Pericardium fibroblast (primary cell): ENCODE results near the gene HYCC1. TPM values are rescaled to one million over a fixed set of nuclear protein-coding genes. Genes with fewer than 3 reads are reported as not detected.

Experiments used
- total RNA-seq: library from RNA; depleted of rRNA; stranded (reverse); fragments of >200 nt; gene quantifications from 2 replicates; pipeline ENCODE4 v1.2.3, GENCODE V29; 2015

The HYCC1 gene
- total RNA-seq, result 21.4 and 72.2 TPM in 2 replicates

DNA sequence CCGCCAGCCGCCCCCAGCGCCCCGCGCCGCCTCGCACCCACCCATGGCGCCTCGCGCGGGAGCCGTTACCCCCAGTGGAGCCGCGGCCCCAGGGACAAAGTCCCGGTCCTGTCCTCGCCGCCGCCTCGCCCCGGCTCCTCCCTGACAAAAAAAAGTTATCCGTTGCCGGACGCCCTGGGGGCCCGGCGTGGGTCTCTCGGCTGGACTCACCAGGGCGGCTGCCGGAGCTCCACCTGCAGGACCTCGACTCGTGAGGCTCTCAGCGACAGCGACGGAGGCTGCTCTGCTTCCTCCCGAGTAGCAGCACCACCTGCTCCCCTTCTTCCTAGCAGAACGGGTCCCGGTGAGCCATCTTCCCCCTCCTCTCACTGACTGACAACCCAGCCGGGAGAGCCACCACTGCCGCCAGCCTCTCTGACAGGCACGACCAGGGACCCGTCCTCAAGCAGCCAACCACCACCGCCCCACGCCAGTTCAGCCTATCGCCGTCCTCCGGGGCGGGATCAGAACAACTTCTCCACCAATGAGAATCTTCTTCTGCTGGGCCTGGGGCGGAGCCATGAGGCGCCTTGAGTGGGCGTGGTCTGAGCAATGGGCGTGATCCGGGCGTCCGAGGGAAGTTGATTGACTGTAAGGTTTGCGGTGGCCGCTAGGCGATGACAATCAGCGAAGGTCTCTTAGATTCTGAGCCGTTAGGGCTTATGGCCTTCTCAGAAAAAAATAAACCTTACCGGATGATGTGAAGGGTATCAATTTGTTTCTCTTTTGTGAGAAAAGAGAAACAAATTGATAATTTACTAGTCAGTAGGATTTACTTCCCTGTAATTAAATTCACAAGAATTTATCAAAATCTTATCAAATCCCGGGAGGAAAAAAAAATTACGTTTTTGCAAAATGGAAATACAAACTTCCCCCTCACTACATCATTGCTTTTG lies at the start of gene HYCC1:
HYCC1 (minus strand) TSS at position 416 of the 935 bp plus-strand sequence. CDS start 23,019 bp downstream, outside the sequence.

Other genes starting within 250 kb of the HYCC1 start
- gene TOMM7, start 191.3 kb downstream of the HYCC1 start, total RNA-seq, result 172 and 196 TPM in 2 replicates
- 18.6 and 26.8 TPM in 2 replicates for gene KLHL7, start 91.7 kb upstream of the HYCC1 start, total RNA-seq
- 15.6 and 29.2 TPM in 2 replicates for gene NUP42, start 167.9 kb upstream of the HYCC1 start, total RNA-seq
- gene GPNMB, start 232.6 kb upstream of the HYCC1 start, total RNA-seq, result 135 and 182 TPM in 2 replicates